Neuron (in vitro differentiated cells): ENCODE results near the gene L3MBTL3.

Experiments
- H2AFZ ChIP-seq: one replicate; pipeline ENCODE4 v1.6.1; 2013; ENCODE audit warnings: low read depth, mild to moderate bottlenecking, inconsistent platforms, low read length, moderate library complexity
- H3K27me3 ChIP-seq: one replicate; pipeline ENCODE4 v1.6.1; 2013; ENCODE audit warnings: low read length; ENCODE audit not compliant: insufficient read depth
- H3K36me3 ChIP-seq: one replicate; pipeline ENCODE4 v1.6.1; 2013; ENCODE audit warnings: low read length; ENCODE audit not compliant: insufficient read depth
- H3K4me1 ChIP-seq: one replicate; pipeline ENCODE4 v1.6.1; 2013; ENCODE audit warnings: low read length; ENCODE audit not compliant: insufficient read depth
- H3K4me3 ChIP-seq: 2 replicates; pipeline ENCODE4 v1.5.1; 2013; ENCODE audit warnings: mild to moderate bottlenecking, low read length, moderate library complexity
- H3K9me3 ChIP-seq: one replicate; pipeline ENCODE4 v1.6.1; 2013; ENCODE audit warnings: low read length

L3MBTL3 gene

GRCh38 chr6:130035211-130035610 lies 16.8 kb downstream of the L3MBTL3 start:
- no peak overlapping the region for H2AFZ ChIP-seq

GRCh38 chr6:130037207-130037811 lies 18.9 kb downstream of the L3MBTL3 start:
- peaks cover 4% of the 10 kb centered on the region for H3K9me3 ChIP-seq
- H3K27me3 ChIP-seq = no peaks in the 10 kb centered on the region
- H3K4me3 ChIP-seq = no peak overlapping the region
- H2AFZ ChIP-seq = no peak overlapping the region
- H3K36me3 ChIP-seq = no peaks in the 10 kb centered on the region
- no peaks in the 10 kb centered on the region for H3K4me1 ChIP-seq

More at GRCh38 chr6:130035211-130035610, 16.8 kb downstream of the L3MBTL3 start:
- H3K4me3 ChIP-seq = no peak overlapping the region
- no peaks in the 10 kb centered on the region for H3K36me3 ChIP-seq
- peaks cover 4% of the 10 kb centered on the region for H3K9me3 ChIP-seq
- no peaks in the 10 kb centered on the region for H3K27me3 ChIP-seq
- H3K4me1 ChIP-seq = no peaks in the 10 kb centered on the region

- Histone ChIP-seq H3K27me3 (no peaks in the 10 kb centered on the region), H2AFZ (no peak overlapping the region), H3K36me3 (peaks cover 5% of the 10 kb centered on the region), H3K4me3 (no peak overlapping the region), H3K9me3 (no peaks in the 10 kb centered on the region), H3K4me1 (no peaks in the 10 kb centered on the region)
These were observed 23.2 kb downstream of the L3MBTL3 start for GRCh38 chr6:130041594-130041993.

- Histone ChIP-seq H3K27me3 (no peaks in the 10 kb centered on the region), H2AFZ (no peak overlapping the region), H3K9me3 (no peaks in the 10 kb centered on the region), H3K4me3 (no peak overlapping the region), H3K36me3 (peaks cover 5% of the 10 kb centered on the region), H3K4me1 (no peaks in the 10 kb centered on the region)
These were observed 25.0 kb downstream of the L3MBTL3 start for GRCh38 chr6:130043344-130043743.

- peaks cover 10% of the 10 kb centered on the region for H3K36me3 ChIP-seq
- no peak overlapping the region for H2AFZ ChIP-seq
- no peak overlapping the region for H3K4me3 ChIP-seq
- no peaks in the 10 kb centered on the region for H3K4me1 ChIP-seq
- H3K9me3 ChIP-seq = no peaks in the 10 kb centered on the region
- H3K27me3 ChIP-seq = no peaks in the 10 kb centered on the region
These were observed 27.2 kb downstream of the L3MBTL3 start for GRCh38 chr6:130045622-130046021.

GRCh38 chr6:130046671-130047070 lies 28.3 kb downstream of the L3MBTL3 start:
- H3K4me3 ChIP-seq = no peak overlapping the region
- H3K36me3 ChIP-seq = peaks cover 20% of the 10 kb centered on the region
- H3K9me3 ChIP-seq = no peaks in the 10 kb centered on the region
- H2AFZ ChIP-seq = no peak overlapping the region
- no peaks in the 10 kb centered on the region for H3K4me1 ChIP-seq
- no peaks in the 10 kb centered on the region for H3K27me3 ChIP-seq

- Histone ChIP-seq H3K9me3 (no peaks in the 10 kb centered on the region), H3K36me3 (peaks cover 26% of the 10 kb centered on the region), H3K27me3 (no peaks in the 10 kb centered on the region), H3K4me1 (no peaks in the 10 kb centered on the region), H2AFZ (no peak overlapping the region), H3K4me3 (no peak overlapping the region)
These were observed 29.0 kb downstream of the L3MBTL3 start for GRCh38 chr6:130047088-130047995.

GRCh38 chr6:130050230-130050629 lies 31.8 kb downstream of the L3MBTL3 start:
- H2AFZ ChIP-seq = no peak overlapping the region
- no peak overlapping the region for H3K4me3 ChIP-seq
- no peaks in the 10 kb centered on the region for H3K9me3 ChIP-seq
- H3K36me3 ChIP-seq = peaks cover 42% of the 10 kb centered on the region
- no peaks in the 10 kb centered on the region for H3K4me1 ChIP-seq
- no peaks in the 10 kb centered on the region for H3K27me3 ChIP-seq

GRCh38 chr6:130054725-130055124 lies 36.3 kb downstream of the L3MBTL3 start:
- Histone ChIP-seq H3K27me3 (no peaks in the 10 kb centered on the region), H3K9me3 (no peaks in the 10 kb centered on the region), H3K36me3 (peaks cover 57% of the 10 kb centered on the region), H3K4me3 (no peak overlapping the region), H2AFZ (no peak overlapping the region), H3K4me1 (no peaks in the 10 kb centered on the region)

GRCh38 chr6:130055271-130055670 lies 36.9 kb downstream of the L3MBTL3 start:
- H3K36me3 ChIP-seq = peaks cover 60% of the 10 kb centered on the region
- H3K4me3 ChIP-seq = no peak overlapping the region
- H3K4me1 ChIP-seq = no peaks in the 10 kb centered on the region
- no peaks in the 10 kb centered on the region for H3K9me3 ChIP-seq
- no peak overlapping the region for H2AFZ ChIP-seq
- H3K27me3 ChIP-seq = no peaks in the 10 kb centered on the region

GRCh38 chr6:130057495-130057894 lies 39.1 kb downstream of the L3MBTL3 start:
- Histone ChIP-seq H3K27me3 (no peaks in the 10 kb centered on the region), H3K9me3 (no peaks in the 10 kb centered on the region), H3K4me3 (no peak overlapping the region), H2AFZ (no peak overlapping the region), H3K4me1 (peaks cover 7% of the 10 kb centered on the region), H3K36me3 (peaks cover 43% of the 10 kb centered on the region)

GRCh38 chr6:130063806-130064205 lies 45.4 kb downstream of the L3MBTL3 start:
- no peak overlapping the region for H2AFZ ChIP-seq
- no peaks in the 10 kb centered on the region for H3K9me3 ChIP-seq
- no peaks in the 10 kb centered on the region for H3K27me3 ChIP-seq
- peaks cover 21% of the 10 kb centered on the region for H3K36me3 ChIP-seq
- H3K4me3 ChIP-seq = no peak overlapping the region
- H3K4me1 ChIP-seq = peaks cover 7% of the 10 kb centered on the region

- Histone ChIP-seq H3K4me3 (no peak overlapping the region), H3K36me3 (peaks cover 20% of the 10 kb centered on the region), H3K9me3 (no peaks in the 10 kb centered on the region), H2AFZ (no peak overlapping the region), H3K27me3 (no peaks in the 10 kb centered on the region), H3K4me1 (peaks cover 13% of the 10 kb centered on the region)
These were observed 47.3 kb downstream of the L3MBTL3 start for GRCh38 chr6:130065609-130066156.
